Stimulated activated CD8-positive, alpha-beta memory T cell treated with anti-CD3 and anti-CD28 coated beads, Interleukin-15, amount 100 ng/mL, for 4 hours (primary cell): ENCODE measurements around the gene TRIM44.

Experiments used
- DNase-seq, 2 donors: peaks; one replicate each; pipeline ENCODE4 v3.0.0-alpha.2; 2020; ENCODE audit warnings: low read depth in 2 of 2

Gene TRIM44, protein sequence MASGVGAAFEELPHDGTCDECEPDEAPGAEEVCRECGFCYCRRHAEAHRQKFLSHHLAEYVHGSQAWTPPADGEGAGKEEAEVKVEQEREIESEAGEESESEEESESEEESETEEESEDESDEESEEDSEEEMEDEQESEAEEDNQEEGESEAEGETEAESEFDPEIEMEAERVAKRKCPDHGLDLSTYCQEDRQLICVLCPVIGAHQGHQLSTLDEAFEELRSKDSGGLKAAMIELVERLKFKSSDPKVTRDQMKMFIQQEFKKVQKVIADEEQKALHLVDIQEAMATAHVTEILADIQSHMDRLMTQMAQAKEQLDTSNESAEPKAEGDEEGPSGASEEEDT

DNA sequence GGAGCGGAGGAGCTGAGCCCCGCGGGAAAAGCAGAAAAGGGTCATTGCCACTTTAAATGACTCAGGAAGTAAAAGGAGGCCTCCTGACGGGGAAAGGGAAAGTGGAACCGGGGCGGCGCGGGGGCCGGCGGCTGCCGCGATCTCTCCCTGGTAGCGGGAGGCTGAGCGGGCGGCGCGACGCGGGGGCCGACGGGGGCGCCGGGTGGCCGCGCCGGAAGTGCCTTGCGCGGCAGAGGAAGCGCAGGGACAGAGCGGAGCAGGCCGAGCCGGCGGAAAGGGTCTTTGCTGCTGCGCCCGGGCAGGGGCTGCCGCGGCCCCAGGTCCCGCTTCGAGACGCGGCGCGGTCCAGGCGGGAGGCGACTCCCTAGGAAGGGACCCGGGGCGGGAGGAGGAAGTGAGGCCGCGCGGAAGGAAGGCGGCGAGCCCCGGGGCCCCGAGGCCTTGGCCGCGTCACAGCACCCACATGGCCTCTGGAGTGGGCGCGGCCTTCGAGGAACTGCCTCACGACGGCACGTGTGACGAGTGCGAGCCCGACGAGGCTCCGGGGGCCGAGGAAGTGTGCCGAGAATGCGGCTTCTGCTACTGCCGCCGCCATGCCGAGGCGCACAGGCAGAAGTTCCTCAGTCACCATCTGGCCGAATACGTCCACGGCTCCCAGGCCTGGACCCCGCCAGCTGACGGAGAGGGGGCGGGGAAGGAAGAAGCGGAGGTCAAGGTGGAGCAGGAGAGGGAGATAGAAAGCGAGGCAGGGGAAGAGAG is at the start of gene TRIM44:
Gene TRIM44 (plus strand): TSS at position 127 of the 759 bp plus-strand sequence. CDS start 337 bp downstream, at position 464.
- peak; percentile 76 to 78 for DNase-seq

DNA sequence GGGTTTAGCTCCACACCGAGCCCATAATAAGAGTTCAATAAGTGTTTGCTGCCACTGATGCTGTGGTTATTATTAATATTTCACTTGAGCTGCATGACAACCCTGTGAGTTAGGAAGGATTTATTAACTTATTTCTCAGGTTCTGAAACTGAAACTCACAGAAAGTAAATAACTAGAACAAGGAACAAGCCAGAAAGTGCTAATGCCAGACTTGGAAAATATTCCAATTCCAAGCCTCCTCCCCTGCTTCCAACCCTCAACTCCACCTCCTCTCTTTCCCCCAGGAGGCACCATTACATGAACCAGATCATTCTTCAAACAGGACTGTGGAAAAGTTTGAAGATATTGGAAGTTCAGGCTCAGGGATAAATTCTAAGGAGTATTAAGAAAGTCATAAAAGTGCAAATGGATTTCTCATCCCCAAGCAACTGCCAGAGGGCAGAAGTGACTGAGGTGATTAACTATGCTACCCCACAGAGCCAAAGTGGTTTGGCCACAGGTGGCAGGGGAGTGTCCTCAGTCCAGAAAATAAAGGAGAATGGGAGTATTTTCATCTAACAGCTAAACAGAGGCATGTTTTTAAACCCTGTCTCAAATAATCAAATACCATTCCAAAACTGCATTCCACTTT is 47.5 kb upstream of the TRIM44 start:
- DNase-seq = no peak

DNA sequence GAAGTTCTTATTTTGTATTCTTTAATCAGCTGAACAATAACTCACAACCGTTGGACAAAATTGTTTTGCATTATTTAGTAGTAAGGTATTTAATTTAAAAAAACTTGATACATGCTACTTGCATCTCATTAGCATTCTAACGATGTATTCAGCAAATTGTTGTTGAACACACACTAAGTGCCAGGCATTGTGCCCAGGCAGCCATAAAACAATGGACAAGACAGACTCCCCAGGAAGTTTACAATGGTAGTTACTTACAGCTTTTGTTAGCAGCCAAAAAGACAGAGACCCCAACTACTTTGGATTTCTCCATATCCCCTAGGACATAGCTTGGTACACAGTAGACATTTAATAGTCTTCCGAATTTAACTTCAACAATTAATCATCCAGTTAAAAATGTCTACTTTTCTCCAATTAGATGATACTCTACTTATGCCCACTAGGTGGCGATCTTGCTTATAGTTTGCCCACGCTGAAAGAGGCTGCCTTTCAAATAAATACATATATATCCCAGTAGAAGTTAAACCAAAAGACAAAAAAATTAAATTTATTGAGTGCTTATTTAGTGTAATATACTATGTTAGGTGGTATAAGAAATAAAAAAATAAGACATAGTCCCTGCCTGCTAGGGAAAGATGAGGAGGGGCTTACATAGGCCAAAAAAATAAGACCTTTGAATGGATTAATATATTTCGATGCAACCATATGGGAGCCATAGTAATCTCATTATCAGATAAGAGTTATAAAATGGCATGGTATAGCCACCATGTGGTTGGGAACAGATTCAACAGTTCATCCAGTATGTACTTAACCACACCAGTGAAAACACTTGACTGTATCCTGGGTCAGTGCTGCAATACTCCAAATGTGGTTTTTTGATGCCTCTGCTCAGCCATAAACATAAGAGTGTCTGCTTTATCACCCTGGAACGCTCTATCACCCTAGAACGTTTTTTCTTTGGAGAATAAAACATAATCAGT is 46.4 kb upstream of the TRIM44 start:
- no peak for DNase-seq

DNA sequence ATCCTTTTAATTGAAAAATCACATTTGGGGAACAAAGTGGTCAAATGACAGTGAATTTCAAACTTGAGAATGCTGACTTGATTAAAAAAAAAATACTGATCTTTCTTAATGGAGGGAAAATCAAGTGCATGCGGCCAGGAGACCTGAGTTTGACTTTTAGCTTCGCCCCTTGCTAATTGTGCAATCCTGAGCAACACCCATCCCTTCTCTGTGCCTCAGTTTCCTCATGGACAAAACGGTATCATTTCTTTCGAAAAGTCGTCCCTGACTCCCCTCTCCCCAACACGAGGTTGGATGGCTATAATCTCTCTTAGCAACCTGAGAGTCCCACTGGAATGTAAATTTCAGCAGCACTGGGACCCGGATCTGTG is 45.3 kb upstream of the TRIM44 start:
- DNase-seq = no peak

DNA sequence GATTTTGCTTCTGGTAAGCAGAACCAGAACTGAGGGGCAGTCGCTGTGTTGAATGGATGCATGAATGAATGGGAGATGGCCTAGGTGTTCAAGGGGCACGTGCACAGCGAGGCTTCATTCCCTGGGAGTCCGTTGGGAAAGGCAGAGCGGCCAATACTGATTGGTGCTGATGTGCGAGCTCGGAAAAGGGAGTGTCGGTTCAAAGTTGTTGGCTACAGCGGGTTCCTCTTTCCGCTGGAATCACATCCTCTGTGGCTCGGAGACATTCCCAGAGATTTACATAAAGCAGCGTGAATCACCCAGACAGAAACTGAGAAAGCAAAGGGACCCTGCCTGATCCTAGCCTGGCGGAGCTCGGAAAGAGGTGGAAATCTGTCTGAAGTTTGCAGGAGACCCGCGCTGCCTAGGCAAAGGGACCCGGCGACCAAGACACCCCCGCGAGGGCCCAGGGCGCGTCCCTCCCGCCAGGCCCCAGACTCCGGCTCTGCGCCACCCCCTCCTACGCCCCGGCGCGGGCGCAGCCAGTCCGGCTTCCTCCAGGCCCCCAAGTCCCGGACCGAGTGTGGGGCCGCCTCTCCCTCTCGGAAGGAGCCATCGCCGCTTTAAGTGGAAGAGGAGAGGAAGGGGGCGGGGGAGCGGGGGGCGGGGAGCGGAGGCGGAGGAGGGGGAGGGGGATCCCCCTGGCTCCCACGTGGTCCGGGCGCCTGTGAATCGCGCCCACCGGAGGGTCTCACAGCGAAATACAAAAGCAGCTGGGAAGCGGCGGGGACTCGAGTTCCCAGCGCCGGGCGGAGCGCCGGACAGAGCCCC is 44.7 kb upstream of the TRIM44 start, which contains the start of gene FJX1:
Gene FJX1 (plus strand): TSS at position 774 of the 810 bp plus-strand sequence. CDS start 177 bp downstream, outside the sequence.
- DNase-seq = no peak

DNA sequence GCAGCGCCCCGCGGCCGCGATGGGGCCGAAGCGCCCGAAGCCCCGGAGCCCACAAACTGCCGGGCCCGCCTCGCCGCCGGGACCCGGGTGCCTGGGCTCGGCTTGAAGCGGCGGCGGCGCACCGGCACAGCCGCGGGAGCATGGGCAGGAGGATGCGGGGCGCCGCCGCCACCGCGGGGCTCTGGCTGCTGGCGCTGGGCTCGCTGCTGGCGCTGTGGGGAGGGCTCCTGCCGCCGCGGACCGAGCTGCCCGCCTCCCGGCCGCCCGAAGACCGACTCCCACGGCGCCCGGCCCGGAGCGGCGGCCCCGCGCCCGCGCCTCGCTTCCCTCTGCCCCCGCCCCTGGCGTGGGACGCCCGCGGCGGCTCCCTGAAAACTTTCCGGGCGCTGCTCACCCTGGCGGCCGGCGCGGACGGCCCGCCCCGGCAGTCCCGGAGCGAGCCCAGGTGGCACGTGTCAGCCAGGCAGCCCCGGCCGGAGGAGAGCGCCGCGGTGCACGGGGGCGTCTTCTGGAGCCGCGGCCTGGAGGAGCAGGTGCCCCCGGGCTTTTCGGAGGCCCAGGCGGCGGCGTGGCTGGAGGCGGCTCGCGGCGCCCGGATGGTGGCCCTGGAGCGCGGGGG is 44.0 kb upstream of the TRIM44 start:
- no peak for DNase-seq

DNA sequence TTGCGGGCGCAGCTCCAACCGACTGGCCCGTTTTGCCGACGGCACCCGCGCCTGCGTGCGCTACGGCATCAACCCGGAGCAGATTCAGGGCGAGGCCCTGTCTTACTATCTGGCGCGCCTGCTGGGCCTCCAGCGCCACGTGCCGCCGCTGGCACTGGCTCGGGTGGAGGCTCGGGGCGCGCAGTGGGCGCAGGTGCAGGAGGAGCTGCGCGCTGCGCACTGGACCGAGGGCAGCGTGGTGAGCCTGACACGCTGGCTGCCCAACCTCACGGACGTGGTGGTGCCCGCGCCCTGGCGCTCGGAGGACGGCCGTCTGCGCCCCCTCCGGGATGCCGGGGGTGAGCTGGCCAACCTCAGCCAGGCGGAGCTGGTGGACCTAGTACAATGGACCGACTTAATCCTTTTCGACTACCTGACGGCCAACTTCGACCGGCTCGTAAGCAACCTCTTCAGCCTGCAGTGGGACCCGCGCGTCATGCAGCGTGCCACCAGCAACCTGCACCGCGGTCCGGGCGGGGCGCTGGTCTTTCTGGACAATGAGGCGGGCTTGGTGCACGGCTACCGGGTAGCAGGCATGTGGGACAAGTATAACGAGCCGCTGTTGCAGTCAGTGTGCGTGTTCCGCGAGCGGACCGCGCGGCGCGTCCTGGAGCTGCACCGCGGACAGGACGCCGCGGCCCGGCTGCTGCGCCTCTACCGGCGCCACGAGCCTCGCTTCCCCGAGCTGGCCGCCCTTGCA is 43.3 kb upstream of the TRIM44 start:
- DNase-seq = no peak

DNA sequence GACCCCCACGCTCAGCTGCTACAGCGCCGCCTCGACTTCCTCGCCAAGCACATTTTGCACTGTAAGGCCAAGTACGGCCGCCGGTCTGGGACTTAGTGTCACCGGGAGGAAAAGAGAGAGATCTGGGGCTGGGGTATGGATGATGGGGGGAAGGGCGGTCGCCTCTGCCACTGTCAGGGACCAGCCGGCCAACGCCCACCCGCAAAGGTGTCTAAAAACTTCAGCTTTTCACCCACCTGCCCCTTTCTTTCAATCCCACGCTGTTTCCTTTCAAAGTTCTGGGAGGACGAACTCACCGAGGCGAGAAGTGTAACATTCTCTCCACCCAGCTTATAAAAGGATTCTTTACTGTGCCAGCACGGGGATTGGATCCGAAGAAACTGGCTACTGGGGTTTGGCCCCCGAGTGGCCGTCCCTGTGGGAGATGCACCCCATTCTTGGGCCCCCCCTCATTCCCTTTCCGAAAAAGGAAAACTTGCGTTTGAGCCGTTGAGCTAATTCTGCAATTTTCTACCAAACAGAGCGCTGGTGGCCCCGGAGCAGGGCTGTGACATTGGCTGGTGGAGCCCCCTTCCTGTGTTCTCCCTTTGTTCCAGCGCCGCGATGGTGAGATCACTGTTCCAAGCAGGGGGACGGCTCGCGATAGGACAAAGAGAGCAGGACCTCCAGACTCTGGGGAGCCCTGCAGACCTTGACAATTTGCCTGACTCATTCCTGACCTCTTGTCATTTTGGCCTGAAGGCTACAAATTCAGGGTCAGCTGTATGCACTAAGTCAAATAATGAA is 42.5 kb upstream of the TRIM44 start:
- DNase-seq = no peak

DNA sequence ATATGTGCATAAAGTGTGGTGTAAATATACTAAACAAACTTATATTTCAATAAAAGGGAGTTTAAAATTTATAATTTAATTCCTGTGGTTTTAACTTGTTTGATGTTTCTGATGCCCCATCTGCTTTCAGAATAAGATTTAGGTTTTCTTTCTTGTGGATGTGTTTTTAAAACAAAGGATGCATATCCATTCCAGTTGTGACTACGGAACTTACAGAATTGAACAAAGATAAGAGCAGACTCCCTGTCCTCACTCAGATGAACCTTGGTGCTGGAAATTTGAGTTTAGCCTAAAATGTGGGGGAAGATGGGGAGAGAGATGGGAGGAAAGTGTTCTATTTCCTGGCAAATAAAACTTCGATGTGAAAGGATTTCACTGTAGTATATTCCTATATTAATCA is 41.8 kb upstream of the TRIM44 start:
- no peak for DNase-seq

DNA sequence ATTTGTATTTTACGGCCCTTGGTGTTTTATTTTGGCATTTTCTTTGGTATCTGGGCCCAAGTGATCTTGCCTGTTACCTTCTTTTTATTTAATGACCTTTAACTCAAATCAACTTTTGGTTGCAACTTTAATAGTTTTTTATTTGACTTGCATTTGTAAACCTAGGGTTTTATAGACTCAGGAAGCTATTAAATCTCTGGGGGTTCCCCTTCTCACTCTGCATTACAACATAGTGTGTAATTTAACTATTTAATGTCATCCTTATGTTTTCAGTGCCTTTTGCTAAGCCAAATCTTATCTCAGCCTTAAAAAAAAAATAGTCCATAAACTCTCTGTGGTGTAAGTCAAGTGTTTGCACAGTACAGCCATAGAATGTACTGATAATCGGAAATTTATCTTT is 41.0 kb upstream of the TRIM44 start:
- no peak for DNase-seq

DNA sequence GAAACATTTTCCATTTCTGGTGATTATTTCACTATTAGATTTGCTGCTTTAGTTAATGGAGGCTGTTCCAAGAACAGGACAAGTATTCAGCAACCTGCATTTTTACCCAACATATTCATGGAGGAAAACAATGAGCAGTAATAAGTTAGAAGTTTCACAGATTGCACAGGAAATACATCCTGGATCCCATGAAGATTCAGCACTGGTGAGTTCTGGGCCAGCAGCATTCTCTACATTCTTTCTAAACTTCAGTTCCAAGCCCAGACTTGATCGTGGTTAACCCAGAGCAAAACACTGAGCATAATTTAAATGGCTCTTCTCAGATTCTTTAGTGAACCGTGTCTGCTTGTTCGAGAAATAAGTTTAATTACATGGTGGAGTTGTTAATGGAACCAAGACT is 40.5 kb upstream of the TRIM44 start:
- no peak for DNase-seq

DNA sequence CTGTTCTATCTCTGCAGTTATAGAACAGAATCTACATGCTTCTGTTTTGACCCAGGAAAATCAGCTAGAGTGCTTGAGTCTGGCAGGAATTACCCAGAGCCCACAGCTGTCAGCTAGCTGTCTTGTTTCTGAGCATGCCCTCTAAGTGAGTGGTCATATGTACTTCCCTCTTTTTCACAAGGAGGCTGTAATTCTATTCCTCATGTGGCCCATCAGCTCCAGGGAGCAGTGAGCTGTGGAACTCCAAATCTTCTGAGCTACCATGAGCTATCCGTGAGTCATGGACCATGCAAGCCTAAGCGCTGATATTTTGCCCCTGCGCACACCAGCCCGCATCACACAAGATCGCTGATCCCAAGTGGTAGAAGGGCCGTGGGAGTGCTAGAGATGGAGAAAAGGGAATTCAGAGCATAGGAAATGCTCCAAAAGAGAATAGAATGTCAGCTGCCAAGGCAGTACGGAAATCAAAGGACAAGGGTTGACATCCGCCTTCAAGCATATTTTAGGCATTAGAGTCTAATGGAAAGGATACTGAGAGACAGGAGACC is 38.9 kb upstream of the TRIM44 start:
- no peak for DNase-seq

DNA sequence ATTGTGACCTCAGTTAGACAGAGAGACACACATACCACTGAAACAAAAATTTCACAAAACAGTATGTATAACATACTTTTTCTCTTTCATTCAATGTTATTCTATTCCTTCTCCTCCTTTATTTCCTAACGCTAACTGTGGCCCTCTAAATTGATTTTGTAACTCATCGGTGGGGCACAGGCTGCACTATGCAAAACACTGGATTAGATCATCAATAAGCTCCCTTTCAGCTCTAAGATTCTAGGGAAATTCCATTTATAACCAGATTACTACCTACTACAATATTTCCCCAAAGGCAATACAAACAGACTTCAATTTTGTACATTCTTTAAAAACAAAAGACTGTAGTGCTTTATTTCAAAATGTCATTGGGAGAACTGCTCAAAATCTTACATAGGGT is 38.3 kb upstream of the TRIM44 start:
- DNase-seq = no peak

DNA sequence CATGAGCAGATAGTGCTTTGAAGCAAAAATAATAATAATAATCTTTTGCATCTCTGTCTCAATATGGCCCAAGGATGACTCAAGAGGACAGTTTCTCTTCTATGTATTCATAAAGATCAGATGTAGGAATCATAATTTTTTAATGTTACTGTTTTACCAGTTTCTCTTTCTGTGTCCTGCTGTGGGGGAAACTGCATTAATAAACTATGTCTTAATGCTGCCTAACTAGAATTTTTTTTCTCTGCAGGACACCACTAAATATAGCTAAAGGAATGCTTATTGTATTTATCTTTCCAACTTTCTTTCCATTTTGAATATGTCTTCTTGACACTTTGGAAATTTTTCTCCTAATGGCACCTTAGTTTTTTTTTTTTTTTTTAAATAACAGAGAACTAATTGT is 37.8 kb upstream of the TRIM44 start:
- DNase-seq = no peak

DNA sequence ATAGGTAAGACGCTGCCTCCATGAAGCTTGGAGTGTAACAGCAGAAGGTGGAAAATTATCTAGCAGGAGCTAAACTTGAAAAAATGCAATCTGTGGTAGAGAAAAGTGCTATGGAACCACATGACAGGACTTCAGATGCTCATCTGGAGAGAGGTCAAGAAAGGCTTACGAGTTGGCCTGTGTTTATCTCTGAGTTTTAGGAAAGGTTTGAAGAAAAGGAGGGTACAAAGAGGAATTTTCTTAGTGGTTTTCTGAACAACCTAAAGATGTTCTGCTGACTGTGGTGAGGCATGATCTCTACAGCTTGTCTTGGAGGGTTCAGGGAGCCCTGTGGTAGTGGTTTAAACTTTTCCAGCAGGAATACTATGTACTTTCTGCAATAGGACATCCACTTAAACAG is 36.1 kb upstream of the TRIM44 start:
- no peak for DNase-seq

DNA sequence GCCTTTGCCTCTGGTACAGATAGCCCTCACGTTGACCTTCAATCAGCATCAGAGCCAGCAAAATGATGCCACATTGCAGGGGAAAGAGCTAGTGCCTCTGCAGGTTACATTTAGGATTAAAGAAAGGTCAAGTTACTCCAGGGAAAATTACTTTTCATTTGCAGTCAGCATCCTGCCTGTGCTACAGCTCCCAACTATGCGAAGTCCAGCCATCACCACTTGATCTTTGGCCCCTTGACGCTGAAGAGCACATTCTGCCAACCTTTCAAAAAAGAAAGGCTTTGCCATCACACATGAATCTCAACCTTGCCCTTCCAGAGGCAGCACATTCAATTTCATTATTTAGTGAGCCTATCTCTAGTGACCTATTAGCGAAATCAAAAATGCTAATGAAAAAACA is 33.1 kb upstream of the TRIM44 start:
- DNase-seq = no peak

DNA sequence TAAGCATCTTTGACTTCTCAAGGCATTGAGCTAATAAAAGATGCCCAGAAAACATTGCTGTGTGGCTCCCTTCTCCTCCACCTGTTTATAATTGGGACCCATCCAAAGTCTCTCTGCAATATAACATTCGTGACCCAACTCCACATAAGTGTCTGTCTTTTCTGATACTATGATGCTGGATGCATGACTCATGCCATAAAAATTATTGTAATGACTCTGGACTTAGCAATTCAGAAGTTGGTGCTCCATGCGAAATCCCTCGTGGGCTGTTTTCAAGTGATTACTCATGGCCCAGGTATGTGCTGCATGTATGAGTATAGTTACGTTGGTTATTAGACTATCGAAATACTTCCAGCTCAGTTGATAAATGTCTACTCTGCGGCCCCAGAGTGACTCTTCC is 32.7 kb upstream of the TRIM44 start:
- DNase-seq = no peak

DNA sequence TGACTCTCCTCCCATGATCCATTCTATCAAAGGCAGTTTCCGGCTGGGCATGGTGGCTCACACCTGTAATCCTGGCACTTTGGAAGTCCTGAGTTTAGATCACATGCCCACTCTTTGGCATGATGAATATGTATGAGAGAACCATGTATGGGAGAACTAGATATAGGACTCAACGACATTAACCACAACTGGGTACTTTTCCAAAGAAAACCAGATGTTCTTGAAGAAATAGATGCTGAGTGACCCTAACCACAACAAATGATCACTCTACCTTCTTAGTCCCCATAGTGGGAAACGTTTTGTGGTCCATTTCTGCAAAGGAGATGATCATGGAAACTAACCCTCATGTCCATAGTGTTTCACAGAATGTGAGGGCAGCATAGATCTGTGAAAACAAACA is 30.7 kb upstream of the TRIM44 start:
- no peak for DNase-seq
